Fibroblast of skin of left biceps (primary cell): ENCODE measurements around the gene GRIK1.
"Not testable (repeated sequence)": the region's sequence is repeated elsewhere in the genome, so short reads cannot be mapped to it uniquely, and the experiment has no call there.

Source experiments
- DNase-seq, 2 experiments: peaks; one replicate each; pipeline ENCODE4 v3.0.0-alpha.2; 2013; ENCODE audit warnings: low read depth in 2 of 2

GRIK1 gene

GRCh38 chr21:29939924-29940275, at the start of gene GRIK1:
TSS of gene GRIK1 (minus strand) at chr21:29939996.
- DNase-seq, result no peak

- no peak for DNase-seq
Observed at GRCh38 chr21:29987762-29988161, 48.0 kb upstream of the GRIK1 start.

GRCh38 chr21:29985866-29986265, 46.1 kb upstream of the GRIK1 start:
- DNase-seq, result no peak

- DNase-seq, result no peak
Observed at GRCh38 chr21:29979043-29979442, 39.2 kb upstream of the GRIK1 start.

DNA sequence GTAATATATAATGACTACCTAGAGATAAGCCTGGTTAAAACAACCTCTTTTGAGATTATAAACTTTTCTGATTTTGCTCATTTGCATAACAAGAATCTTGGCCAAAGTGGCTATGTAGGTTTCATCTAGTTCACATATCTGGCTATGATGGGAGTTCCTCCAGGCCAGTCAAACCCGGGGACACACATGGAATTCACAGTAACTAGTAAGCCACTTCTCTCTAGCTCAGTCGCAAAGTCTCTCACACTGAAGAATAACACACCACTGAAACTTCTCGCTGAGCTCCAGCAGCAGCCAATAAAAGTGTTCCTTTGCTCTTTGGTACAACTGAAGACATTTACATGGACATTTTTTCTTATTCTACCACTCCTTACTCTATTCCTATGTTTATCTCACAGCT, 36.0 kb upstream of the GRIK1 start:
- DNase-seq, result no peak

DNA sequence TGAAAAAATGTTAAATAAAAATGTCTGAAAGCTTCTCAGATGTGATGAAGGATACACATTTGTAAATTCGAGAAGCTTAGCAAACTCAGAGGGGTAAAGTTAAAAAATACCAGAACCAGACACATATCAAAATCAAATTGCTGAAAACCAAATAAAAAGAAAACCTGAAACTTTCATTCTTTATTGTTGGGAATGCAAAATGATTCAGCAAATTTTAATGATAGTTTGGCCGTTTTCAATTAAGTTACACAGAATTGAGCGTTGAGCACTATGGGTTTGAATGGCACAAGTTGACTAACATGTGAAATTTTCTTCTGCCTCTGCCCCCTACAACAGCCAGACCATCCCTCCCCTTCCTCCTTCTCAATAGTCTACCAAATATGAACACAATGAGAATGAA, 33.5 kb upstream of the GRIK1 start:
- no peak for DNase-seq

GRCh38 chr21:29961291-29962027, 21.7 kb upstream of the GRIK1 start:
- no peak for DNase-seq

DNA sequence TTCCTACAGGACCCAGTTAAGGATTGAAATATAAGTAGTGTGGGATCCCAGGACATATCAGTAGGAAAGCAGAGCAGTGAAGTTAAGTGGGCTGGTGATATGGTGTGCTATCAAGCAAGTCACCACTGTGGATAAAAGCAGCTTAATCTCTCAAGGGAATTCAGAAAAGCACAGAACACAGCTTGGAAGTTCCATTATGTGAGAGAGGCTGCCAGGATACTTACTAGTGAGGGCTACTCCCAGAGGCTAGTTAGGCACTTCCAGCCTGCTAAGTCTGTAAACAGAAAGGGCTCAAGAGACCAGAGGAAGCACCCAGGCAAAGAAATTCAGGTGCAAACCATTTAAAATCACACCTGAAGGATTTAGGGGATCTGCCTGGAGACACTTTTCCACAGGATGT, 18.8 kb upstream of the GRIK1 start:
- no peak for DNase-seq

DNA sequence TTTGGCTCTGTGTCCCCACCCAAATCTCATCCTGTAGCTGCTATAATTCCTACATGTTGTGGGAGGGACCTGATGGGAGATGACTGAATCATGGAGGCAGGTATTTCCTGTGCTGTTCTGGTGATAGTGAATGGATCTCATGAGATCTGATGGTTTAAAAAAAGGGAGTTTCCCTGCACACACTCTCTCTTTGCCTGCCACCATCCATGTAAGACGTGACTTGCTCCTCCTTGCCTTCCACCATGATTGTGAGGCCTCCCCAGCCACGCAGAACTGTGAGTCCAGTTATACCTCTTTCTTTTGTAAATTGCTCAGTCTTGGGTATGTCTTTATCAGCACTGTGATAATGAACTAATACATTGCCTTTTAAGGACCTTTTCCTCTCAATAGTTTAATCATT, 18.2 kb upstream of the GRIK1 start:
- DNase-seq, result not testable (repeated sequence)

DNA sequence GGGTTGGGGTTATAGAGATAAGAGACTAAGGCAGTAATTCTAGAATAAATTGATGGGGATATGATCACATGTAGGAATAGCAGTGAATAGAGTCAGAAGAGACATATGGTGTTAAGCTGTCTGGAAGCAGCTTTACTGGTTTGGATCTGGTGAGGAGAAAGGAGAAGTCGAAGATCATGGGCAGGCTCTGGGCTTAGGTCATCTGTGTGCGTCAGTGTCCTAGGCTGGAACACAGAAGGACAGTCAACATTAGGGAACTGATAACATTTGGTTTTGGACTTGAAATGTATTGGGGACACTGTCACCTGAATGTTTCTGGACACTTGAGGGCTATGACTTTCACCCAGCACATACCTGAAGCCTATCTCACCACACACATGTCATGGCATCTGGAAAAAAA, 13.9 kb upstream of the GRIK1 start:
- DNase-seq, result no peak

GRCh38 chr21:29953072-29953471, 13.3 kb upstream of the GRIK1 start:
- DNase-seq, result no peak

- DNase-seq, result no peak
Observed at GRCh38 chr21:29951911-29952310, 12.1 kb upstream of the GRIK1 start.

DNA sequence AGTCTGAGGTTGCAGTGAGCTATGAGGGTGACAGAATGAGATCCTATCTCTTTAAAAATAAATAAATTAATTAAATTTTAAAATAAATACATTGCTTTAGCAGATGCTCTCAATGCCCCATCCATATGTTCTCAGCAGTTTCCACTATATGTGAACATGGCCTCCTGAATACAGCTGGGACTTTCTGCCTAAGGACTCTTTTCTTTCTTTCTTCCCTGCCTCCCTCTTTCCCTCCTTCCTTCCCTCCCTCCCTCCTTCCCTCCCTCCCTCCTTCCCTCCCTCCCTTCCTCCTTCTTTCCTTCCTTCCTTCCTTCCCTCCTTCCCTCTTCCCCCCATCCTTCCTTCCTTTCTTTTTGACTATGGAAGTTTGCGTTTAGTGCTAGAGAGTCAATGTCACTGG, 10.2 kb upstream of the GRIK1 start:
- DNase-seq, result no peak

DNA sequence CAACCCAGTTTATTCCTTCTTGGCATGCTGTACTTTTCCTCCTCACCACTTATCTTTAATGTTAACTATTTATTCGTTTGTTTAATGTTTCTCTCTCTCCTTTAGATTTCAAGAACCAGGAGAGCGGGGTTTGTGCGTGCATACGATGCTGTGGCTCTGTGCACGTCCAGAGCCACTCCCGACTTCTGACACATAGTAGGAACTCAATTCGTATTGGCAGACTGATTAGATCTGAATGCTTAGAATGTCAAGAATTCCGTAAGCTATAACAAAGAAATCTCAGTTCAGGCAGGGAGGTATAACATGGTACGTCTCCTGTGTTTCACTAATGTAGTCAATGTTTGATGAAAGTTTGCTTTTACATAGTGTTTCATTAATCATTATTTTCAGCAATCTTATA, 7.3 kb upstream of the GRIK1 start:
- DNase-seq, result no peak

GRCh38 chr21:29943885-29944284, 4.1 kb upstream of the GRIK1 start:
- no peak for DNase-seq

DNA sequence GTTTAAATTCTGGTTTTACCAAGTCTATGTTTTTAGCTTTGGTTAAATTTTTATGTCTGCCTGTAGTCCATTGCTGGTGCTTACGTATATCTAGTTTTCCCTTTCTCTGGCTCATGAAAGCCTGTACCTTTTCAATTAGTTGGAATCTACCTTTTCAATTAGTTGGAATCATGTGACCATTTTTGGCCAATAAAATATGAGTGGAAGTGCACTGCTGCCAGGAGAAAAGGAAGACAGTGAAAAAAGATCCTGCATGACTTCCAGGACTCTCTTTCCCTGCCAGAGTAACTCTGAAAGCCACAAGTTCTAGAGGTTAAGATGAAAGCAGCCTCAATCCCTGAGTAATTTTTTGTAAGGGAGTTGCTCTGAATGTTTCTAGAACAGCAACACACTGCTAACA, 2.2 kb upstream of the GRIK1 start:
- no peak for DNase-seq

DNA sequence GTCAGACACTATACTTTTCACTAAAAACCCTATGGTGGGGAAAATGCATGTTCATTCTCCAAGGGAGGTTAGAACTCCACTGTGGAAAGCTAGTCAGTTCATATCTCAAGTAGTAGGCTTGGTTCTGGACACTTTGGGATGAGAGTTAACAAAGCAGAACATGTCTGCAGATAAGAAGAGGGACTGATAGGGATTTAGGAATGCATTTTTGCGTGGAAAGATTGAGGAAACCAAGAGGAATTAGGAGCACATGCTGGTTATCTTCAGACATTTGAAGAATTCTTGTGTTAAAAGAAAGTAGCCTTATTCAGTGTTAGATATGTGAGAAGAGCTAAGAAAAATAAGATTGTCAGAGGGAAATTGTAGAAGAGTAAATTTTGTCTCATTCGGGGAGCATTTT, 1.2 kb upstream of the GRIK1 start:
- no peak for DNase-seq

- DNase-seq, result no peak
Observed at GRCh38 chr21:29940361-29940760, 565 bp upstream of the GRIK1 start.

DNA sequence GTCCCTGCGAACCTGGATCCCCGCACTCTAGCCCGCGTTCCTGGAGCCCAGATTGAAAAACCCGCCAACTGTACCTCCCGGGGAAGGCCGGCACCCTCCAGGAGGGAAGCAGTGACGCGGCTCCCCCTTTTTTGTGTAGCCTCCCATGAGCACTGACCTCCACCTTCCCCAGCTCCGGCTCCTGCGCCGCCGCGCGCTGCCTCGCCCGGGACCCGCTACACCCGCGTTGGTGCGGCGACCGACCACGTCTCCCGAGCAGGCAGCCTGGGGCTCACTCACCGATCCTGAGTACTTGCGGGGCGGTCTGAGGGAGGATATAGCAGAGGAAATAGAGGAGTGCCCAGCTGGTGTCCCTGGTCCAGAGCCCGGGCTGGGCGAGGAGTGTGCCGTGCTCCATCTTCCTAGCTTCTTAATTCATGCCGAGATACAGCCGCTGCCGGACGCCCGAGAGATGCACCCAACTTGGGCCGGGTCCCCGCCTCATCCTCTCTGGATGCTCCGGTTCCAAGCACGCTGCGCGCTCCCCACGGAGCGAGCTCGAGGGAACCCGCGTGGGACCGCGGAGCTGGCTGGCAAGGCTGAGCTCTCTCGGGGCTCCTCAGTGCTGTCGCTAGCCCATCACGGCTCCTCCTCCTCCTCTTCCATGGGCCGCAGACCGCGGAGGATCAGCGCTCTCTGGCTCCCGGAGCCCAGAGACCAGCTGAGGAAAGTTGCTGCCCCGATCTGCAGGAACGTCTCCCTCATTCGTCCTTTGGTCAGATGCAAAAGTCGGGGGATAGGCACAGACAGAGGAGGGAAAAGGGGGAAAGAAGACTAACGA, 482 bp downstream of the GRIK1 start:
- DNase-seq, result no peak

DNA sequence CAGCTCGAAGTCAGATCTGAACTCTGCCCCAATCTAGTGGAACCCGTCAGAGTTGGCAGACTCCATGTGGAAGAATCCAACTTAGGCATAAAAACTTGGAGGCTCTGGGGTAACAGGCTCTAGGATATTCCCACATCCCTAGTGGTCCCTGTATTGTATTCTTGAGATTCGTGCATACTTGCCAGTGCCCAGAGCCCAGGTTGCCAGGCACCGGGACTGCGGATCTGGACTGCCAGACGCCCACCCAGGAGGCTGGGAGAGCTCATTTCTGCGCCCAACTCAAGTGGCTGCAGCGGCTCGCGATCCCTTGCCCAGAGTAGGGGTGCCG, 1.1 kb downstream of the GRIK1 start:
- DNase-seq, result no peak

GRCh38 chr21:29933088-29933487, 6.7 kb downstream of the GRIK1 start:
- no peak for DNase-seq

GRCh38 chr21:29928537-29928936, 11.3 kb downstream of the GRIK1 start:
- no peak for DNase-seq

GRCh38 chr21:29920938-29921337, 18.9 kb downstream of the GRIK1 start:
- DNase-seq, result no peak

DNA sequence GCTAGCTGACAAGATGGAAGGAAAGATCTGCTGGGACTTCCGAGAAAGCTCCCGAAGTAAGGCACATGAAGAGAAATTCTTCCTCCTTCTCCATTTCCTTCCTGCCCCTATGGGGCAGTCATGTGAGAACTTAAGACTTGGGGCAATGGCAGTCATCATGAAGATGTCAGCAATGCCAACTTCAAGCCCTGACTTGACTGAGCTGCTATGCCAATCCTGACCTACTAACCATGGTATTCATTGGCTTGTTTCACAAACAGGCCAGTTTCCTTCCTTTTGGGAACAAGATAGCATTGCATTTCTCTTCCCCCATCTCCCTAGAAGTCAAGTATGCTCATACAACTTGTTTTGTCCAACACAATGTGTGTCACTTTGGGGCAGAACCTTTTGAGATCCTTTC, 25.5 kb downstream of the GRIK1 start:
- no peak for DNase-seq
